Transverse colon (tissue), 4 donors: ENCODE results near the gene C6orf62.

ENCODE experiments used
- EP300 ChIP-seq: sonication (generic); formaldehyde crosslinking; IDR thresholded peaks from one replicate; pipeline ENCODE4 v1.6.1; 2017; ENCODE audit warnings: antibody characterized with exemption, low read depth
- POLR2A ChIP-seq: fragments of 450-650 bp; IDR thresholded peaks from one replicate; pipeline ENCODE4 v1.6.1; 2016; ENCODE audit warnings: antibody characterized with exemption, mild to moderate bottlenecking, moderate library complexity
- POLR2AphosphoS5 ChIP-seq, 3 donors: sonication (generic); formaldehyde crosslinking; IDR thresholded peaks; one replicate each; pipeline ENCODE4 v1.6.1; 2016; ENCODE audit warnings: antibody characterized with exemption in 3 of 3
- TF ChIP-seq, protein P1 (sequence below), 5 experiments: fragments of 200-600 bp in 3 of 5; fragments of 450-650 bp in 2 of 5; sonication (generic) in 3 of 5; IDR thresholded peaks; 1 replicate in 2 of 5; 2 replicates in 3 of 5; pipeline ENCODE4 v1.5.1; 2016 to 2017; ENCODE audit warnings: antibody characterized with exemption in 5 of 5, inconsistent platforms in 3 of 5, mild to moderate bottlenecking in 2 of 5, moderate library complexity in 1 of 5

DNA sequence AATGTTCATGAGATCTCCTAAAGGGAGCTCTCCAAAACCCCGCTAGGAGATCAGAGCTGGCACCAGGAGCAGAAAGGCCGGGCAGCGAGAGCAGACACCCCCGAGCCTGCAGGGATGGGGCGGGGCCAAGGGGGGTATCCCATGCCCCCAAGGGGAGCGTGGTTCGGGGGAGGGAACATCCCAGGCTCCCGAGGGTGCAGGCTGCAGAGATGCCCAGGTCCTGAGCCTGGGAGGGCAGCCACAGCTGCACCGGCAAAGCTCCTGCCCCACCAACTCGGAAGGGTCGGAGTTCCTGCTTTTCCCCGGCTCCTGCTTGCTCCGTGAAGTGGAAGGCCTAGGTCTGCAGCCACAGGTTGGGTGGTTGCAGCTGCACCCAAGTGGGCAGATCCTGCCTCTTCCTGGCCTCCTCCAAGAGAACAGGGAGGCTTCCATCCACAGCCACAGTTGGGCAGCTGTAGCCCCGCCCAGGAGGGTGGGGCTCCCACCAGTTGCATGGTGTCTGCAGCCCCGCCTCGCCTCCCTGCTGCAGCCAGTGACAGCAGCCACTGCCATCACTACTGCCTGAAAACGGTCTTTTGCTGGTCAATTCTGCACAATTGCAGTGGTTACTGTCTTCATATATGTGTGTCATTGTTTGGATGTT is 42.4 kb upstream of the C6orf62 start:
- TF ChIP-seq, protein P1, sequence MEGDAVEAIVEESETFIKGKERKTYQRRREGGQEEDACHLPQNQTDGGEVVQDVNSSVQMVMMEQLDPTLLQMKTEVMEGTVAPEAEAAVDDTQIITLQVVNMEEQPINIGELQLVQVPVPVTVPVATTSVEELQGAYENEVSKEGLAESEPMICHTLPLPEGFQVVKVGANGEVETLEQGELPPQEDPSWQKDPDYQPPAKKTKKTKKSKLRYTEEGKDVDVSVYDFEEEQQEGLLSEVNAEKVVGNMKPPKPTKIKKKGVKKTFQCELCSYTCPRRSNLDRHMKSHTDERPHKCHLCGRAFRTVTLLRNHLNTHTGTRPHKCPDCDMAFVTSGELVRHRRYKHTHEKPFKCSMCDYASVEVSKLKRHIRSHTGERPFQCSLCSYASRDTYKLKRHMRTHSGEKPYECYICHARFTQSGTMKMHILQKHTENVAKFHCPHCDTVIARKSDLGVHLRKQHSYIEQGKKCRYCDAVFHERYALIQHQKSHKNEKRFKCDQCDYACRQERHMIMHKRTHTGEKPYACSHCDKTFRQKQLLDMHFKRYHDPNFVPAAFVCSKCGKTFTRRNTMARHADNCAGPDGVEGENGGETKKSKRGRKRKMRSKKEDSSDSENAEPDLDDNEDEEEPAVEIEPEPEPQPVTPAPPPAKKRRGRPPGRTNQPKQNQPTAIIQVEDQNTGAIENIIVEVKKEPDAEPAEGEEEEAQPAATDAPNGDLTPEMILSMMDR (IDR thresholded peaks at IDR 0.05): no peak
- TF ChIP-seq POLR2A: no peak
- TF ChIP-seq POLR2AphosphoS5 (IDR thresholded peaks at IDR 0.05): no peak
- TF ChIP-seq EP300: no peak
